ENCODE results near the gene TOLLIP.

Gene TOLLIP

GRCh38 chr11:1234054-1234720 lies 75.2 kb downstream of the TOLLIP start:
- Mint-ChIP-seq H3K36me3 (ENCODE audit: low read depth) (no peaks in the 10 kb centered on the region), H3K4me1 (ENCODE audit: low read depth) (no peaks in the 10 kb centered on the region), H3K27me3 (ENCODE audit: low read depth) (no peaks in the 10 kb centered on the region), H3K27ac (no peak overlapping the region), H3K9me3 (no peaks in the 10 kb centered on the region), H3K4me3 (no peak overlapping the region)
- no peak for DNase-seq (ENCODE audit: low spot score)

- Mint-ChIP-seq H3K27me3 (ENCODE audit: low read depth) (no peaks in the 10 kb centered on the region), H3K4me1 (ENCODE audit: low read depth) (no peaks in the 10 kb centered on the region), H3K27ac (no peak overlapping the region), H3K4me3 (no peak overlapping the region), H3K36me3 (ENCODE audit: low read depth) (no peaks in the 10 kb centered on the region), H3K9me3 (no peaks in the 10 kb centered on the region)
- DNase-seq (ENCODE audit: low spot score): no peak
Measured at GRCh38 chr11:1233351-1234053, 75.9 kb downstream of the TOLLIP start.

GRCh38 chr11:1232883-1233321 lies 76.5 kb downstream of the TOLLIP start:
- Mint-ChIP-seq H3K9me3 (no peaks in the 10 kb centered on the region), H3K4me3 (no peak overlapping the region), H3K4me1 (ENCODE audit: low read depth) (no peaks in the 10 kb centered on the region), H3K36me3 (ENCODE audit: low read depth) (no peaks in the 10 kb centered on the region), H3K27ac (no peak overlapping the region), H3K27me3 (ENCODE audit: low read depth) (no peaks in the 10 kb centered on the region)
- DNase-seq (ENCODE audit: low spot score): no peak

GRCh38 chr11:1232021-1232882 lies 77.2 kb downstream of the TOLLIP start:
- no peaks in the 10 kb centered on the region for H3K9me3 Mint-ChIP-seq
- no peaks in the 10 kb centered on the region for H3K27me3 Mint-ChIP-seq (ENCODE audit: low read depth)
- no peak overlapping the region for H3K27ac Mint-ChIP-seq
- no peak for DNase-seq (ENCODE audit: low spot score)
- H3K36me3 Mint-ChIP-seq (ENCODE audit: low read depth): no peaks in the 10 kb centered on the region
- H3K4me1 Mint-ChIP-seq (ENCODE audit: low read depth): no peaks in the 10 kb centered on the region
- no peak overlapping the region for H3K4me3 Mint-ChIP-seq

GRCh38 chr11:1231396-1232020 lies 77.9 kb downstream of the TOLLIP start:
- Mint-ChIP-seq H3K27me3 (ENCODE audit: low read depth) (no peaks in the 10 kb centered on the region), H3K27ac (no peak overlapping the region), H3K9me3 (no peaks in the 10 kb centered on the region), H3K4me1 (ENCODE audit: low read depth) (no peaks in the 10 kb centered on the region), H3K4me3 (no peak overlapping the region), H3K36me3 (ENCODE audit: low read depth) (no peaks in the 10 kb centered on the region)
- DNase-seq (ENCODE audit: low spot score): no peak

GRCh38 chr11:1230456-1231395 lies 78.7 kb downstream of the TOLLIP start:
- H3K27ac Mint-ChIP-seq: no peak overlapping the region
- H3K4me3 Mint-ChIP-seq: no peak overlapping the region
- no peaks in the 10 kb centered on the region for H3K9me3 Mint-ChIP-seq
- H3K4me1 Mint-ChIP-seq (ENCODE audit: low read depth): no peaks in the 10 kb centered on the region
- no peaks in the 10 kb centered on the region for H3K36me3 Mint-ChIP-seq (ENCODE audit: low read depth)
- no peak for DNase-seq (ENCODE audit: low spot score)
- H3K27me3 Mint-ChIP-seq (ENCODE audit: low read depth): no peaks in the 10 kb centered on the region

- Mint-ChIP-seq H3K9me3 (no peaks in the 10 kb centered on the region), H3K27me3 (ENCODE audit: low read depth) (no peaks in the 10 kb centered on the region), H3K4me1 (ENCODE audit: low read depth) (no peaks in the 10 kb centered on the region), H3K36me3 (ENCODE audit: low read depth) (no peaks in the 10 kb centered on the region), H3K4me3 (no peak overlapping the region), H3K27ac (no peak overlapping the region)
- no peak for DNase-seq (ENCODE audit: low spot score)
Measured at GRCh38 chr11:1230121-1230455, 79.3 kb downstream of the TOLLIP start.

- no peak for DNase-seq (ENCODE audit: low spot score)
- no peaks in the 10 kb centered on the region for H3K9me3 Mint-ChIP-seq
Measured at GRCh38 chr11:1229471-1230120, 79.8 kb downstream of the TOLLIP start.

GRCh38 chr11:1228921-1229451 lies 80.4 kb downstream of the TOLLIP start:
- H3K4me3 Mint-ChIP-seq: no peak overlapping the region

More at GRCh38 chr11:1229471-1230120, 79.8 kb downstream of the TOLLIP start:
- no peaks in the 10 kb centered on the region for H3K4me1 Mint-ChIP-seq (ENCODE audit: low read depth)
- no peak overlapping the region for H3K27ac Mint-ChIP-seq
- H3K27me3 Mint-ChIP-seq (ENCODE audit: low read depth): no peaks in the 10 kb centered on the region
- H3K4me3 Mint-ChIP-seq: no peak overlapping the region
- H3K36me3 Mint-ChIP-seq (ENCODE audit: low read depth): no peaks in the 10 kb centered on the region

GRCh38 chr11:1228101-1228821 lies 81.2 kb downstream of the TOLLIP start:
- no peaks in the 10 kb centered on the region for H3K36me3 Mint-ChIP-seq (ENCODE audit: low read depth)
- H3K27ac Mint-ChIP-seq: no peak overlapping the region
- no peaks in the 10 kb centered on the region for H3K27me3 Mint-ChIP-seq (ENCODE audit: low read depth)
- no peaks in the 10 kb centered on the region for H3K4me1 Mint-ChIP-seq (ENCODE audit: low read depth)
- H3K4me3 Mint-ChIP-seq: no peak overlapping the region
- H3K9me3 Mint-ChIP-seq: no peaks in the 10 kb centered on the region
- no peak for DNase-seq (ENCODE audit: low spot score)

More at GRCh38 chr11:1228921-1229451, 80.4 kb downstream of the TOLLIP start:
- no peak for DNase-seq (ENCODE audit: low spot score)
- H3K27ac Mint-ChIP-seq: no peak overlapping the region
- no peaks in the 10 kb centered on the region for H3K36me3 Mint-ChIP-seq (ENCODE audit: low read depth)
- no peaks in the 10 kb centered on the region for H3K4me1 Mint-ChIP-seq (ENCODE audit: low read depth)
- H3K27me3 Mint-ChIP-seq (ENCODE audit: low read depth): no peaks in the 10 kb centered on the region
- no peaks in the 10 kb centered on the region for H3K9me3 Mint-ChIP-seq

- H3K4me3 Mint-ChIP-seq: no peak overlapping the region
- H3K27ac Mint-ChIP-seq: no peak overlapping the region
- H3K36me3 Mint-ChIP-seq (ENCODE audit: low read depth): no peaks in the 10 kb centered on the region
- no peak for DNase-seq (ENCODE audit: low spot score)
- no peaks in the 10 kb centered on the region for H3K4me1 Mint-ChIP-seq (ENCODE audit: low read depth)
- no peaks in the 10 kb centered on the region for H3K27me3 Mint-ChIP-seq (ENCODE audit: low read depth)
- no peaks in the 10 kb centered on the region for H3K9me3 Mint-ChIP-seq
Measured at GRCh38 chr11:1227551-1228100, 81.8 kb downstream of the TOLLIP start.

Measured in T-helper 2 cell treated with Interferon-gamma antibody and Interleukin-4, amounts not matched to agents 5 μg/mL and 100 μg/mL, for 36 hours (primary cell).